Panc1 (cell line): Measurements from ENCODE around the gene ST6GALNAC6. TPM values are rescaled to one million over a fixed set of nuclear protein-coding genes. Genes with fewer than 3 reads are reported as not detected.

ENCODE experiments used
- ATAC-seq: fragments of 200-7000 bp; cut with Tn5 transposase; 2 replicates; pipeline ENCODE4 v1.9.1; 2020; ENCODE audit warnings: mild to moderate bottlenecking, moderate library complexity
- BruUV-seq: library from RNA; stranded (reverse); fragments of 400-500 nt; replicated peaks from 2 replicates; lab custom pipeline; 2021; lab: Mats Ljungman, UMichigan
- CTCF ChIA-PET: fragments of 300-600 bp; sonication (Branson Sonifier 250); formaldehyde crosslinking; loops from one replicate; lab custom pipeline; 2022; ENCODE audit warnings: antibody characterized with exemption; lab: Charles Lee
- POLR2A ChIA-PET: fragments of 300-600 bp; sonication (Branson Sonifier 250); formaldehyde crosslinking; loops from one replicate; lab custom pipeline; 2022; ENCODE audit warnings: antibody characterized with exemption; lab: Charles Lee
- DNase-seq: peaks from one replicate; pipeline ENCODE4 v3.0.0-alpha.2; 2010; ENCODE audit warnings: low read depth, low spot score
- H3K27ac ChIP-seq: 2 replicates; pipeline ENCODE4 v1.5.1; 2011; ENCODE audit warnings: mild to moderate bottlenecking, low read length, inconsistent platforms
- H3K27me3 ChIP-seq: fragments of 200-500 bp; sonication (Bioruptor generic); 2 replicates; pipeline ENCODE4 v1.6.0; 2014; ENCODE audit warnings: low read length, inconsistent platforms; ENCODE audit not compliant: control insufficient read depth, insufficient read depth
- H3K36me3 ChIP-seq: fragments of 200-500 bp; sonication (Bioruptor generic); 2 replicates; pipeline ENCODE4 v1.5.1; 2014; ENCODE audit warnings: inconsistent platforms, mild to moderate bottlenecking, low read length, moderate library complexity; ENCODE audit not compliant: control insufficient read depth, insufficient read depth
- H3K4me1 ChIP-seq: 2 replicates; pipeline ENCODE4 v1.5.1; 2011; ENCODE audit warnings: inconsistent platforms, mild to moderate bottlenecking, low read length, moderate library complexity; ENCODE audit not compliant: control insufficient read depth, insufficient read depth
- H3K4me3 ChIP-seq, 2 experiments: 2 replicates each; pipeline ENCODE4 v1.5.1; 2011 to 2012; ENCODE audit warnings: low read depth in 2 of 2, low read length in 2 of 2, mild to moderate bottlenecking in 2 of 2, inconsistent platforms in 1 of 2, moderate library complexity in 1 of 2
- H3K9me3 ChIP-seq: fragments of 200-500 bp; sonication (Bioruptor generic); 2 replicates; pipeline ENCODE4 v1.5.1; 2014; ENCODE audit warnings: low read depth, mild to moderate bottlenecking, inconsistent platforms, low read length, moderate library complexity; ENCODE audit not compliant: control insufficient read depth, insufficient read depth
- CTCF ChIP-seq: fragments of 450-650 bp; IDR thresholded peaks from 2 replicates; pipeline ENCODE4 v1.5.1; 2017; ENCODE audit warnings: mild to moderate bottlenecking
- POLR2AphosphoS5 ChIP-seq: IDR thresholded peaks from 2 replicates; pipeline ENCODE4 v1.6.1; 2012; ENCODE audit warnings: mild to moderate bottlenecking, low read depth, low read length, moderate library complexity
- SIN3A ChIP-seq: IDR thresholded peaks from 2 replicates; pipeline ENCODE4 v1.6.1; 2012; ENCODE audit warnings: low read depth, mild to moderate bottlenecking, low read length, moderate library complexity, borderline replicate concordance; ENCODE audit not compliant: insufficient read depth
- TCF7L2 ChIP-seq: IDR thresholded peaks from 2 replicates; pipeline ENCODE4 v1.6.1; 2011; ENCODE audit warnings: mild to moderate bottlenecking, low read depth, low read length, inconsistent platforms
- in situ Hi-C: cut with HindIII; loops from 2 replicates; pipeline ENCODE4 v1.10.0; 2016; ENCODE audit warnings: low sequenced_read_pairs, low pct_unique_long_range_greater_than_20kb
- intact Hi-C: fragments of 100-400 bp; cut with micrococcal nuclease; formaldehyde crosslinking; loops from one replicate; pipeline ENCODE4 v1.10.0; 2022; ENCODE audit not compliant: unreplicated experiment
- total RNA-seq: library from RNA; stranded (reverse); gene quantifications from one replicate; pipeline ENCODE4 v1.2.1, GENCODE V29; 2021; ENCODE audit not compliant: unreplicated experiment
- TF ChIP-seq, protein P1 (sequence below), 2 experiments: IDR thresholded peaks; 2 replicates each; pipeline ENCODE4 v1.6.1; 2011 to 2012; ENCODE audit warnings: low read depth in 2 of 2, control low read depth in 1 of 2, low read length in 1 of 2, mild to moderate bottlenecking in 1 of 2, moderate library complexity in 1 of 2; ENCODE audit not compliant: insufficient read depth in 1 of 2

Gene ST6GALNAC6
- total RNA-seq, 1 experiment from 2014 or later, result 50.2 TPM

DNA sequence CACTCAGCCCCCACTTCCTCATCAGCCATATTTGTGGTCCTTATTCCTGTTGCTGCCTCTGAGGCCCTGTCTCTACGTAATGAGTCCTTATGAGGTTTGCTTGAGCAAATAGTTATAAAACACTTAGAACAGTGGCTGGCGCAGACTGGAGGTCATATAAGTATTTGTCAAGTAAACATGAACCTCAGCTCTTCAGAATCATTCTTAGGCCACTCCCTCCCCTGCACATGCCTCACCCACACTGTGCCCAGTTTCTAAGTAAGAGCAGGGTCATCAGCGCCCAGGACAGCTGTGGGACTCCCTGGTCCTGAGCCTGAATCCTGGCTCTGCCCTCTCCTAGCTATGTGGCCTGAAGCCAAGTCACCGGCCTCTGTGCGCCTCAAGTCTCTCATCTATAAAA lies 13.5 kb upstream of the ST6GALNAC6 start:
- H3K36me3 ChIP-seq, result no peaks in the 10 kb centered on the region
- peaks cover 12% of the 10 kb centered on the region for H3K4me1 ChIP-seq
- intact Hi-C loops, result no loop called here
- in situ Hi-C loops, result no loop called here
- no peak for TF ChIP-seq SIN3A
- TF ChIP-seq, protein P1, sequence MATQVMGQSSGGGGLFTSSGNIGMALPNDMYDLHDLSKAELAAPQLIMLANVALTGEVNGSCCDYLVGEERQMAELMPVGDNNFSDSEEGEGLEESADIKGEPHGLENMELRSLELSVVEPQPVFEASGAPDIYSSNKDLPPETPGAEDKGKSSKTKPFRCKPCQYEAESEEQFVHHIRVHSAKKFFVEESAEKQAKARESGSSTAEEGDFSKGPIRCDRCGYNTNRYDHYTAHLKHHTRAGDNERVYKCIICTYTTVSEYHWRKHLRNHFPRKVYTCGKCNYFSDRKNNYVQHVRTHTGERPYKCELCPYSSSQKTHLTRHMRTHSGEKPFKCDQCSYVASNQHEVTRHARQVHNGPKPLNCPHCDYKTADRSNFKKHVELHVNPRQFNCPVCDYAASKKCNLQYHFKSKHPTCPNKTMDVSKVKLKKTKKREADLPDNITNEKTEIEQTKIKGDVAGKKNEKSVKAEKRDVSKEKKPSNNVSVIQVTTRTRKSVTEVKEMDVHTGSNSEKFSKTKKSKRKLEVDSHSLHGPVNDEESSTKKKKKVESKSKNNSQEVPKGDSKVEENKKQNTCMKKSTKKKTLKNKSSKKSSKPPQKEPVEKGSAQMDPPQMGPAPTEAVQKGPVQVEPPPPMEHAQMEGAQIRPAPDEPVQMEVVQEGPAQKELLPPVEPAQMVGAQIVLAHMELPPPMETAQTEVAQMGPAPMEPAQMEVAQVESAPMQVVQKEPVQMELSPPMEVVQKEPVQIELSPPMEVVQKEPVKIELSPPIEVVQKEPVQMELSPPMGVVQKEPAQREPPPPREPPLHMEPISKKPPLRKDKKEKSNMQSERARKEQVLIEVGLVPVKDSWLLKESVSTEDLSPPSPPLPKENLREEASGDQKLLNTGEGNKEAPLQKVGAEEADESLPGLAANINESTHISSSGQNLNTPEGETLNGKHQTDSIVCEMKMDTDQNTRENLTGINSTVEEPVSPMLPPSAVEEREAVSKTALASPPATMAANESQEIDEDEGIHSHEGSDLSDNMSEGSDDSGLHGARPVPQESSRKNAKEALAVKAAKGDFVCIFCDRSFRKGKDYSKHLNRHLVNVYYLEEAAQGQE (IDR thresholded peaks at IDR 0.05; ENCODE audit: insufficient read depth in 1 of 2, low read depth in 2 of 2, low read length in 1 of 2), result no peak
- no peak for TF ChIP-seq POLR2AphosphoS5
- CTCF ChIA-PET, result no interaction called here
- no peaks in the 10 kb centered on the region for H3K27me3 ChIP-seq
- ATAC-seq (no peak), DNase-seq (no peak)
- H3K9me3 ChIP-seq, result no peaks in the 10 kb centered on the region
- POLR2A ChIA-PET, result no interaction called here
- no TSS peak for BruUV-seq
- H3K4me3 ChIP-seq, result no peak overlapping the region
- no peak overlapping the region for H3K27ac ChIP-seq

DNA sequence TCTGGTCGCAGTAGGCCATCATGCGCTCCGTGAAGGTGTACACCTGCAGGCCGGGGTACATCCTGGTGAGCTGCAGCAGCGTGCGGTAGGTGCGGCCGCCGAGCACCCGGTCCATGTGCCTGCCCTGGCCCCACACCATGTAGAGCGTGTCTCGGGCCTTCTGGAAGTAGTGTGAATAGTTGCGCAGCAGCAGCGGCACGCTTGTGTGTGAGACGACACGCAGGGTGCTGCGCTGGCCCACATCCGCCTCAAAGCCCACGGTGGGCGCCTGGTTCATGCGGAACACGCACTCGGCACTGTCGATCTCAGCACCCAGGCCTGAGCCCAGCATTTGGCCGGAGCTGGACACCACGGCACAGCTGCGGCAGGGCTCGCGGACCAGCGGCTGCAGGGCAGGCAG lies 12.9 kb upstream of the ST6GALNAC6 start:
- TF ChIP-seq TCF7L2, result no peak
- TF ChIP-seq, protein P1 (IDR thresholded peaks at IDR 0.05; ENCODE audit: insufficient read depth in 1 of 2, low read depth in 2 of 2, low read length in 1 of 2), result no peak
- no peak for TF ChIP-seq POLR2AphosphoS5
- TF ChIP-seq CTCF, result no peak
- TF ChIP-seq SIN3A, result no peak
- Histone ChIP-seq H3K36me3 (no peaks in the 10 kb centered on the region), H3K4me3 (no peak overlapping the region), H3K27me3 (no peaks in the 10 kb centered on the region), H3K9me3 (no peaks in the 10 kb centered on the region), H3K4me1 (peaks cover 8% of the 10 kb centered on the region), H3K27ac (no peak overlapping the region)
- CTCF ChIA-PET, result no interaction called here
- in situ Hi-C loops, result no loop called here
- BruUV-seq, result no TSS peak
- POLR2A ChIA-PET, result no interaction called here
- DNase-seq, result no peak
- ATAC-seq, result no peak
- intact Hi-C loops, result no loop called here
